LNCaP clone FGC (cell line): ENCODE results near the gene DNAJC13.
"Not testable (repeated sequence)": the region's sequence is repeated elsewhere in the genome, so short reads cannot be mapped to it uniquely, and the experiment has no call there.

Experiments used
- DNase-seq: peaks from one replicate; pipeline ENCODE4 v3.0.0-alpha.2; 2011; ENCODE audit warnings: low read depth
- H3K4me3 ChIP-seq: 2 replicates; pipeline ENCODE4 v1.5.1; 2011; ENCODE audit warnings: mild to moderate bottlenecking, low read depth, low read length, control low read depth
- TF ChIP-seq, protein P1 (sequence below): IDR thresholded peaks from 2 replicates; pipeline ENCODE4 v1.5.1; 2012; ENCODE audit warnings: mild to moderate bottlenecking; ENCODE audit not compliant: control insufficient read depth, insufficient read depth; ENCODE audit errors: extremely low read depth

The DNAJC13 gene

DNA sequence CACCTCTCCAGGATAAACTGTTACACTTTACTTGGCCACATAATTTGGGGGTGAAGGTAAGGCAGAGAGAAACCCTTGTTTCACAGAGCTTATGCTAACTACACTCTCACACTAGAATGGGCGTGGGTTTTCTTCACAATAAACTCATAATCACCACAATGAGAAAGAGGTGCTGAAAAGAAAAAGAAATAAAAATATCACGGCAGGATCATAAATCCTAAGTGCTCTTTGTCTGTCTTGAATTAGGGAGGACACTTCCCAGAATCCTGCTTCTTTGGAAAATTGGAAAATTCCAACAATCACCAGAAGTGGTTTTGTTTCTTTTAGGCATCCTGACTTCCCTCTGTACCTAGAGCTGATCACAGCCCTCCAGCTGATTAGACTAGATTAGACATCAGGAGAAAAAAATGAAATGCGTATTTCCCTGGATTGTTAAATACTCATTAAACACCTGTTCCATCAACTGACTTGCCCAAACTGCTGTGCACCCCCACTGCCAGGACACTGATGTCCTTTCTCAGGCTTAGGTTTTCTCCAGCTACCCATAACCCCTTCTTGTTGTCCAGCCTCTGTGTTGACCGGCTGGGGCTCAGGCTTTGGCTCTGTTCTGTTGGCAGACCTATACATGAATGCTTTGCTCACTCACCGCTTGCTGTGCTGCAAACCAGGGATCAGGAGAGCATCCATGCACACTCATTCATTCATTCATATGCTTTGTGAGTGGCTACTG lies 138.2 kb downstream of the DNAJC13 start:
- TF ChIP-seq, protein P1, sequence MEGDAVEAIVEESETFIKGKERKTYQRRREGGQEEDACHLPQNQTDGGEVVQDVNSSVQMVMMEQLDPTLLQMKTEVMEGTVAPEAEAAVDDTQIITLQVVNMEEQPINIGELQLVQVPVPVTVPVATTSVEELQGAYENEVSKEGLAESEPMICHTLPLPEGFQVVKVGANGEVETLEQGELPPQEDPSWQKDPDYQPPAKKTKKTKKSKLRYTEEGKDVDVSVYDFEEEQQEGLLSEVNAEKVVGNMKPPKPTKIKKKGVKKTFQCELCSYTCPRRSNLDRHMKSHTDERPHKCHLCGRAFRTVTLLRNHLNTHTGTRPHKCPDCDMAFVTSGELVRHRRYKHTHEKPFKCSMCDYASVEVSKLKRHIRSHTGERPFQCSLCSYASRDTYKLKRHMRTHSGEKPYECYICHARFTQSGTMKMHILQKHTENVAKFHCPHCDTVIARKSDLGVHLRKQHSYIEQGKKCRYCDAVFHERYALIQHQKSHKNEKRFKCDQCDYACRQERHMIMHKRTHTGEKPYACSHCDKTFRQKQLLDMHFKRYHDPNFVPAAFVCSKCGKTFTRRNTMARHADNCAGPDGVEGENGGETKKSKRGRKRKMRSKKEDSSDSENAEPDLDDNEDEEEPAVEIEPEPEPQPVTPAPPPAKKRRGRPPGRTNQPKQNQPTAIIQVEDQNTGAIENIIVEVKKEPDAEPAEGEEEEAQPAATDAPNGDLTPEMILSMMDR, result no peak
- DNase-seq, result no peak
- H3K4me3 ChIP-seq, result no peak overlapping the region

DNA sequence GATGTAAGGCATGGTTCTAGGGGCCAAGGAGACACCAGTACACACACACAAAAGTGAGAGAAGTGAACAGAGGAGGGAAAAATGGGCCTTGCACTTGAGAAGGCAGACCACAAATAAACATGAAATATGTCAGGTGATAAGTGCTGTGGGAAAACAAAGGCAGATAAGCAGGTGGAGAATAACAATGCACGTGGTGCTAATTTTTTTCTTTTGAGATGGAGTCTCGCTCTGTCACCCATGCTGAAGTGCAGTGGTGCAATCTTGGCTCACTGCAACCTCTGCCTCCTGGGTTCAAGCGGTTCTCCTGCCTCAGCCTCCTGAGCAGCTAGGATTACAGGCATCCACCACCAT lies 138.7 kb downstream of the DNAJC13 start:
- H3K4me3 ChIP-seq, DNase-seq: not testable (repeated sequence)

DNA sequence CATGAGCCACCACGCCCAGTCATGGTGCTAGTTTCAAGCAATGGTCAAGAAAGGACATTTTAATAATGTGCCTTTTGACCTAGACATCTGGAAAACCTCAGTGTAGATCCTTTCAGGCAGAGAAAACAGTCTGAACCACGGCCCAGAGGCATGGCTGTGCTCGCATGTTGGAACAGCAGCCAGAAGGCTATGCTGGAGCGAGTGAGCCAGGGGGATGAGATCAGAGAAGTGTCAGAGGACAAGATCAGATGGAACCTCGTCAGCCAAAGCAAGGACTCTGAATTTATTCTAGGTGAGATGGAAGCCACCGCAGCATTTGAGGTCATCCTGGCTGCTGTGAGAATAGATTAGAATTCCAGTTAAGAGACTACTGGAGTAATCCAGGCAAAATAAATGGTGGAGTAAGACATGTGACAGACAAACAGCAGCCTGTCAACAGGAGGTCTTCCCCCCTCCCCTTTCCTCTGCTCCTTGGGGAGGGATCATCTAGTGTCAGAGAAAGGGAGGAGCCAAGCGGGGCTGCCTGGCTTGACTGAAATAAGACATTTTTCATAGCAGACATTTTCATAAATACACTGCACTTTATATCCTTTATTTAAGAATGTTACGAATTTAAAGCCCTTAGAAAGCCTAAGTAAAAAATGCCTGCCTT lies 139.3 kb downstream of the DNAJC13 start:
- DNase-seq, result no peak
- no peak overlapping the region for H3K4me3 ChIP-seq
- TF ChIP-seq, protein P1, result no peak

DNA sequence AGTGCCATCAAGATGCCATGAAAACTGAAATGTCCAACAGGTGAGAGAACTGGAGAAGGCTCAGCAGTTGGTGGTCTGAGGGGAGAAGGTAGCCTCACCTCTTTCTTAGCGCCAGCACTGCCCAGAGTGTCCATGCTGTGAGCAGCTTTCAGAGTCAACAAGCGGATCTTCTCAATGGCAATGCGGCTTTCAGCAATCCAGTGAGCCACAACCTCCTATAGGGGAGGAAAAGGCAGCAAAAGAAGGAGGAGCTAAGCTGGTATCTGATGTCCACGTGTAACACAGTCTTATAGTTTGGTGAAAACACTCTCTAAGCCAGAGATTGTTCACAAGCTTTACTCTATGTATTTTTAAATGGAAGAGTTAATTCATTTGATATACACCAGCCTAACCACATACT lies 143.7 kb downstream of the DNAJC13 start:
- no peak for DNase-seq
- H3K4me3 ChIP-seq, result no peak overlapping the region
- TF ChIP-seq, protein P1, result no peak

DNA sequence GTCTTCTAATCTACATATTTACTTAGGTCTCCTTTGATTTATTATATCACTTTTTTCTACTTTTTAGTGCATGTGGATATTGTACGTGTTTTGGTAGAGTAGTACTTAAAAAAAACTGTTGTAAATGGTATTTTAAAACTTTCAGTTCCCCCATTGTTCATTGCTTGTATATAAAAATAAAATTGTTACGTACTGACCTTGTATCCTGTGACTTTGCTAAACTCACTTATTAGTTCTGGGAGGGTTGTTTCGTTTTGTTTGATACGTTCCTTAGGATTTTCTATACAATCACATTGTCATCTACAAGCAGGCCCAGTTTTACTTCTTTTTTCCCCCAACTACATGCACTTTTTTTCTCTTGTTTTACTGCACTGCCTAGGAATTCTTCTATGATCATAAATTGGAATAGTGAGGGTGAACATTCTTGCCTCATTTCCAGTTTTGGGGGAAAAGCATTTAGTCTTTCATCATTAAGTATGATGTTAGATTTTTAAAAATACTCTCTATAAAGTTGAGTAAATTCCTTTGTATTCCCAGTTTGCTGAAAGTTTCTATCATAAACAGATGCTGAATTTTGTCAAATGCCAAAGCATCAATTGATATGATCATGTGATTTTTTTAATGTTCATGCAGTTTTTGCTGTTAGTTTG lies 146.2 kb downstream of the DNAJC13 start:
- TF ChIP-seq, protein P1, result no peak
- H3K4me3 ChIP-seq, result no peak overlapping the region

DNA sequence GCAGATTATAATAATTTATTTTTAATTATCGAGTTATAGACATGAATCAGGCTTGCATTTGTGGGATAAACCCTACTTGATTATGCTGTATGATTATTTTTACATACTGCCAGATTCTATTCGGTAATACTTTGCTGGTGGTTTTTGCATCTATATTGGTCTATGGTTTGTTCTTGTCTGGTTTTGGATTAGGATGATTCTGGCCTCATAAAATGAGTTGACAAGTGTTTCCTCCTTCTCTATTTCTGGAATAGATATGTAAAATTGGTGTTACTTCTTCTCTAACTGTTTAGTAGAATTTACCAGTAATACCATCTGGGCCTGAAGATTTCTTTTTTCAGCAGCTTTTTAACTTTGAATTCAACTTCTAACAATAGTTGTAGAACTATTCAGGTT lies 146.8 kb downstream of the DNAJC13 start:
- TF ChIP-seq, protein P1, result no peak
- H3K4me3 ChIP-seq, result no peak overlapping the region

More for the DNA sequence above, 146.2 kb downstream of the DNAJC13 start:
- no peak for DNase-seq

DNA sequence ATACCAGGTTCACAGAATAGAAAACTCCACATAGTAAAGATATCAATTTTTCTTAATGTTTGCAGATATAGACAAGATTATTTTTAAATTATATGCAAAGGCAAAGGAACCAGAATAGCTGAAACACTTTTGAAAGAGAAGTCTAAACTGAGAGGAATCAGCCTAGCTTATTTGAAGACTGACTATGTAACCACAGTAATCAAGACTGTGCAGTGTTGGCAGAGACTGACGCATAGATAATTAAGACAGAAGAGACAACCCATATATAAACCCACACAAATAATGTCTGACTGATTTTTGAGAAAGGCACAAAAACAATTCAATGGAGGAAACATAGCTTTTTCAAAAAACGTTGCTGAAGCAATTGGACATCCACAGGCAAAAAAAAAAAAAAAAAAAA lies 151.1 kb downstream of the DNAJC13 start:
- TF ChIP-seq, protein P1, result no peak
- no peak for DNase-seq
- no peak overlapping the region for H3K4me3 ChIP-seq

More for the DNA sequence above, 146.8 kb downstream of the DNAJC13 start:
- DNase-seq, result no peak
